ENCODE results near the gene DGKD.

- no peak for TF ChIP-seq CTCF (conservative IDR thresholded peaks at IDR 0.05; ENCODE audit: low read length)
- no peak for TF ChIP-seq EZH2phosphoT487 (IDR thresholded peaks at IDR 0.05; ENCODE audit: borderline replicate concordance)
These were observed 25.1 kb downstream of the DGKD start for GRCh38 chr2:233379441-233379840.

Measured in Loucy (cell line).